GM23248 (cell line): ENCODE data around the gene ERN1.

Source experiments
- EZH2 ChIP-seq: fragments of 200-600 bp; sonication (generic); IDR thresholded peaks from 2 replicates; pipeline ENCODE4 v1.6.1; 2018; ENCODE audit warnings: antibody characterized with exemption, mild to moderate bottlenecking; ENCODE audit not compliant: insufficient read depth, poor library complexity, severe bottlenecking
- EZH2phosphoT487 ChIP-seq: fragments of 200-600 bp; sonication (generic); IDR thresholded peaks from 2 replicates; pipeline ENCODE4 v1.6.1; 2018; ENCODE audit warnings: antibody characterized with exemption, moderate library complexity, mild to moderate bottlenecking, low read depth; ENCODE audit not compliant: insufficient read depth

- TF ChIP-seq EZH2phosphoT487, result no peak
- TF ChIP-seq EZH2, result no peak
Observed at GRCh38 chr17:64036198-64036922, 93.6 kb downstream of the ERN1 start.
